Measurements from ENCODE around the gene ATP2B2.

DNA sequence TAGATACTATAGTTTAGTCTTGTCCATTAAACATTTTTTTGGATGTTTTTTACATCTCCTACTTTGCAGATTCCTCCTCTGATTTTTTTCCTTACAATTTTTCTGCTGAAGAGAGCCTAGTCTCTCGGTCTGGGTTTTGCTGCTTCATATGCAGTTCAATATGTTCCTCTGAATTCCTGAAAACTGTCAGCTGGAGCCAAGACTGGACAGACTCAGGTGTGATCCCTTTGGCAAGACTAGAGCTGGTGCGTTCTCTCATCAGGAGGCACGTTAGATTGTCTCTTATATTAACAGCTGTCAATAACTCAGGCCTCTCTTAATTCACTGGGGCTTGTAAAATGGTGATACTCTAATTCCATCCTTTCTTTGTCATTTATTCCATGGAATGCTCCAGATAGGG is 199.2 kb downstream of the ATP2B2 start:
- TF ChIP-seq SNAI2 (CRISPR knock-in tag; IDR thresholded peaks at IDR 0.05) = no peak
- TF ChIP-seq, protein P1, sequence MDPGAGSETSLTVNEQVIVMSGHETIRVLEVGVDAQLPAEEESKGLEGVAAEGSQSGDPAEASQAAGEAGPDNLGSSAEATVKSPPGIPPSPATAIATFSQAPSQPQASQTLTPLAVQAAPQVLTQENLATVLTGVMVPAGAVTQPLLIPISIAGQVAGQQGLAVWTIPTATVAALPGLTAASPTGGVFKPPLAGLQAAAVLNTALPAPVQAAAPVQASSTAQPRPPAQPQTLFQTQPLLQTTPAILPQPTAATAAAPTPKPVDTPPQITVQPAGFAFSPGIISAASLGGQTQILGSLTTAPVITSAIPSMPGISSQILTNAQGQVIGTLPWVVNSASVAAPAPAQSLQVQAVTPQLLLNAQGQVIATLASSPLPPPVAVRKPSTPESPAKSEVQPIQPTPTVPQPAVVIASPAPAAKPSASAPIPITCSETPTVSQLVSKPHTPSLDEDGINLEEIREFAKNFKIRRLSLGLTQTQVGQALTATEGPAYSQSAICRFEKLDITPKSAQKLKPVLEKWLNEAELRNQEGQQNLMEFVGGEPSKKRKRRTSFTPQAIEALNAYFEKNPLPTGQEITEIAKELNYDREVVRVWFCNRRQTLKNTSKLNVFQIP (CRISPR knock-in tag; IDR thresholded peaks at IDR 0.05; ENCODE audit: borderline replicate concordance, low read depth) = no peak
- TF ChIP-seq, protein P2, sequence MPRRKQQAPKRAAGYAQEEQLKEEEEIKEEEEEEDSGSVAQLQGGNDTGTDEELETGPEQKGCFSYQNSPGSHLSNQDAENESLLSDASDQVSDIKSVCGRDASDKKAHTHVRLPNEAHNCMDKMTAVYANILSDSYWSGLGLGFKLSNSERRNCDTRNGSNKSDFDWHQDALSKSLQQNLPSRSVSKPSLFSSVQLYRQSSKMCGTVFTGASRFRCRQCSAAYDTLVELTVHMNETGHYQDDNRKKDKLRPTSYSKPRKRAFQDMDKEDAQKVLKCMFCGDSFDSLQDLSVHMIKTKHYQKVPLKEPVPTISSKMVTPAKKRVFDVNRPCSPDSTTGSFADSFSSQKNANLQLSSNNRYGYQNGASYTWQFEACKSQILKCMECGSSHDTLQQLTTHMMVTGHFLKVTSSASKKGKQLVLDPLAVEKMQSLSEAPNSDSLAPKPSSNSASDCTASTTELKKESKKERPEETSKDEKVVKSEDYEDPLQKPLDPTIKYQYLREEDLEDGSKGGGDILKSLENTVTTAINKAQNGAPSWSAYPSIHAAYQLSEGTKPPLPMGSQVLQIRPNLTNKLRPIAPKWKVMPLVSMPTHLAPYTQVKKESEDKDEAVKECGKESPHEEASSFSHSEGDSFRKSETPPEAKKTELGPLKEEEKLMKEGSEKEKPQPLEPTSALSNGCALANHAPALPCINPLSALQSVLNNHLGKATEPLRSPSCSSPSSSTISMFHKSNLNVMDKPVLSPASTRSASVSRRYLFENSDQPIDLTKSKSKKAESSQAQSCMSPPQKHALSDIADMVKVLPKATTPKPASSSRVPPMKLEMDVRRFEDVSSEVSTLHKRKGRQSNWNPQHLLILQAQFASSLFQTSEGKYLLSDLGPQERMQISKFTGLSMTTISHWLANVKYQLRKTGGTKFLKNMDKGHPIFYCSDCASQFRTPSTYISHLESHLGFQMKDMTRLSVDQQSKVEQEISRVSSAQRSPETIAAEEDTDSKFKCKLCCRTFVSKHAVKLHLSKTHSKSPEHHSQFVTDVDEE (CRISPR knock-in tag; IDR thresholded peaks at IDR 0.05) = no peak
- no peak for TF ChIP-seq CSDC2 (CRISPR knock-in tag; IDR thresholded peaks at IDR 0.05)
- no peak for TF ChIP-seq ZNF565 (CRISPR knock-in tag; conservative IDR thresholded peaks at IDR 0.05; ENCODE audit: low read depth)

Measured in SK-N-SH treated with all-trans-retinoic acid at 6 μM for 48 hours (cell line).